GM12872 (cell line): ENCODE results near the gene AOPEP.

Experiments used
- CTCF ChIP-seq: IDR thresholded peaks from 3 replicates; pipeline ENCODE4 v1.5.1; 2011; ENCODE audit warnings: low read depth, mild to moderate bottlenecking, low read length, moderate library complexity; ENCODE audit not compliant: insufficient read depth

AOPEP gene

GRCh38 chr9:94911211-94911610, 184.7 kb downstream of the AOPEP start:
- TF ChIP-seq CTCF, result no peak

DNA sequence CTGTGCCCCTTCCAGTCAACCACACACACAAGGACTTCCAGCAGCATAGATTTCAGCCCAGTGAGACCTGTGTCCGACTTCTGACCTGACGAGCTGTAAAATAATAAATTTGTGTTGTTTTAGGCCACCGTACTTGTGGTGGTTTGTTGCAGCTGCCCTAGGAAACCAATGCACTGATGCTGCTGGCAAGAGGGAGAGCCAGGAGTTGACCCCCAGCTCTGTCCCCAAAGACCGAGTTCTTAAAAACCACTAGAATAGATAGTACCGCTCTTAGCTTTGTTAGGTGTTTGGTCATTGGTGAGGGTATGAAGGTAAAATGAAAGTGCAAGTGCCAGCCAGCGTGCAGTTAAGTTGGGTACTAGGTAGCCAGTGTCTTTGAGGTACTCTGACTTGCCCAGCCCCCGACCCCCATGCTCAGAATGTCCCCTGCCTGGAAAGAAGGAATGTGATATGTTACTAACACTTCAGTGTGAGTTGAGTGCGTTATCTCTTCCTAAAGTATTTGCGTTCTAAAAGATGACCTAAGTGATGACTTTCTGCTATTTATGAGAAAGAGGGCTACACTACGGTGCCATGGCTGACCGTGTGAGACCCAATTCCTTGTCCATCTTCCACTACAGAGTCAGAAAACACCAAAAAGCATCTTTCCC, 185.6 kb downstream of the AOPEP start:
- TF ChIP-seq CTCF, result no peak

- TF ChIP-seq CTCF, result no peak
These were observed 186.3 kb downstream of the AOPEP start for GRCh38 chr9:94912700-94913249.

DNA sequence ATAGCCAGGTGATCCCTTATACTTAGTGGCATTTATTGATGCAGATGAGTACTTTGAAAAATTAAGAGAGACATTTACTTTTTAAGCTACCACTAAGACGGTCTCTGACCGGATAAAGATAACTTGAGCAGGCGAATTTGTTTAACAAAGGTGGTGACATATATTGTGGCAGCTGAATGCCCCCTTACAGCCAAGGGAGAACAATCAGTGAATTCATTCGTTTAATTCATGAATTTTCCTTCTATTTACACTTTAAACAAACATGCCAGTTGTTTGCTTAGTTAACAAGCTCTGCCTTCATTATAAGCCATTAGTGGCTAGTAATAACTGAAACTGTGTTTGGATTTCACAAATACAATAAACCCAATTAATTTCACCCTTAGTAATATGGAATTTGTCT, 187.1 kb downstream of the AOPEP start:
- no peak for TF ChIP-seq CTCF

- TF ChIP-seq CTCF, result no peak
These were observed 189.3 kb downstream of the AOPEP start for GRCh38 chr9:94915476-94916450.

GRCh38 chr9:94916956-94917355, 190.5 kb downstream of the AOPEP start:
- TF ChIP-seq CTCF, result no peak

GRCh38 chr9:94918038-94918753, 191.7 kb downstream of the AOPEP start:
- peak; percentile 32; the same call in 1 of the 3 replicates for TF ChIP-seq CTCF
